ENCODE results near the gene PRPSAP2.

The PRPSAP2 gene

GRCh38 chr17:18959071-18959844, 101.3 kb downstream of the PRPSAP2 start:
- no peak for TF ChIP-seq CTCF (IDR thresholded peaks at IDR 0.05; ENCODE audit: control extremely low read depth, extremely low read depth, low read depth, missing control alignments)
- ChIA-PET POLR2A (interaction anchor here (0.6 kb wide), 1 partner anchor 11 kb away, joined by 3 read pairs; no protein-coding TSS in a partner anchor), CTCF (interaction anchor here (0.9 to 3.4 kb wide), 11 partner anchors 10 to 333 kb away, joined by 3 to 28 read pairs (median 13); partner anchors contain the start of gene FAM83G)
- DNase-seq (ENCODE audit: extremely low spot score) = no peak

GRCh38 chr17:18959845-18960240, 101.9 kb downstream of the PRPSAP2 start:
- no peak for TF ChIP-seq CTCF (IDR thresholded peaks at IDR 0.05; ENCODE audit: control extremely low read depth, extremely low read depth, low read depth, missing control alignments)
- DNase-seq (ENCODE audit: extremely low spot score) = no peak
- ChIA-PET CTCF (interaction anchor here (1.0 to 3.4 kb wide), 11 partner anchors 8 to 64 kb away, joined by 3 to 78 read pairs (median 14); partner anchors contain the start of genes FAM83G and SLC5A10), POLR2A (no interaction called here)

GRCh38 chr17:18960241-18960665, 102.3 kb downstream of the PRPSAP2 start:
- ChIA-PET POLR2A (no interaction called here), CTCF (interaction anchor here (0.9 to 3.4 kb wide), 21 partner anchors 8 to 403 kb away, joined by 3 to 78 read pairs (median 10); partner anchors contain the start of genes B9D1, FAM83G and SLC5A10)
- TF ChIP-seq CTCF (IDR thresholded peaks at IDR 0.05; ENCODE audit: control extremely low read depth, extremely low read depth, low read depth, missing control alignments) = no peak
- no peak for DNase-seq (ENCODE audit: extremely low spot score)

- DNase-seq (ENCODE audit: extremely low spot score) = peak; percentile 91
- peak; percentile 88 for TF ChIP-seq CTCF (IDR thresholded peaks at IDR 0.05; ENCODE audit: control extremely low read depth, extremely low read depth, low read depth, missing control alignments)
- ChIA-PET CTCF (interaction anchor here (0.6 to 3.4 kb wide), 39 partner anchors 9 to 402 kb away, joined by 3 to 78 read pairs (median 5); partner anchors contain the start of genes B9D1, FAM83G, PRPSAP2 and SLC5A10), POLR2A (no interaction called here)
These were observed 103.0 kb downstream of the PRPSAP2 start for GRCh38 chr17:18960803-18961511.

- TF ChIP-seq CTCF (IDR thresholded peaks at IDR 0.05; ENCODE audit: control extremely low read depth, extremely low read depth, low read depth, missing control alignments) = no peak
- POLR2A ChIA-PET = interaction anchor here (0.7 kb wide), 1 partner anchor 41 kb away, joined by 3 read pairs; no protein-coding TSS in a partner anchor
- CTCF ChIA-PET = interaction anchor here (0.7 to 3.4 kb wide), 31 partner anchors 10 to 336 kb away, joined by 3 to 78 read pairs (median 6); partner anchors contain the start of genes FAM83G, PRPSAP2 and SLC5A10
- peak; percentile 74 for DNase-seq (ENCODE audit: extremely low spot score)
These were observed 103.9 kb downstream of the PRPSAP2 start for GRCh38 chr17:18961634-18962493.
